Measurements from ENCODE around the gene CHRNB4. TPM values are rescaled to one million over a fixed set of nuclear protein-coding genes. Genes with fewer than 3 reads are reported as not detected.

Gene CHRNB4
- not detected in 2 replicates for total RNA-seq

DNA sequence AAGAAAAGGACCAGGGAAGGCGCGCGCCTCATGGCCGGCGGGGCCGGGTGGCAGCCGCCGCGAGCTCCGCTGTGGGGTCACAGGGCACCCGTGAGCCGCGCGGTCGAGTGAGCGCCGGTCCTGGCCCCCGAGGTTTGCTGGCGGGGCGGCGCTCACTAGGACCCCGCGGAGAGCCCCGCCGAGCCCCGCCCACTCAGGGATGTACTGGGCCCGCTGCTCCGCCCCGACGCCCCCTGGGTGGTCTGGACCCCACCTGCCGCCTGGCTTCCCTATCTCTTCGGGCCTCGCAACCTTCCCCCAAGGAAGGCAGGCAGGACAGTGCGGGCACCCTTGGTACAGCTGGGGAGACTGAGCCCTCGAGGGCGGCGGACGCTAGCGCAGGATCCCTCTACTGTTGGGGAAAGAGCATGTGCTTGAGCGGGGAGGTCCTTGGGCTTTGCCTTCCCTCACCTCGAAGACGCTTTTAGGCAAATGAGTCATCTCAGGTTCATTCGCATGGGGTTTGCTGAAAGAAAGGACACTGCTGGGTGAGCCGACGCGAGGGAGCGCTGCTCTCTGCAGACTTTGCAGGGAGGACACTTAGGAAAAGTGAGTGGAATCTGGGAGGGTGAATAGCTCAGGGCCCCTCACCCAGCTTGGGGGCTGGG is at the start of gene CHRNB4:
CHRNB4 (minus strand) TSS at position 109 of the 647 bp plus-strand sequence; CDS start at position 32, 77 bp downstream.

GRCh38 chr15:78620527-78621421 is 20.2 kb downstream of the CHRNB4 start, which contains the start of gene CHRNA3:
Gene CHRNA3, minus strand, starts transcription at chr15:78620996. Its CDS starts 202 bp downstream, at chr15:78620794.

Other genes with a start within 250 kb of the CHRNB4 start
- 10.3 and 11.9 TPM in 2 replicates for gene IREB2, start 203.0 kb downstream of the CHRNB4 start, total RNA-seq
- 4.0 and 6.1 TPM in 2 replicates for gene HYKK, start 133.6 kb downstream of the CHRNB4 start, total RNA-seq
- gene PSMA4, start 100.8 kb downstream of the CHRNB4 start, total RNA-seq, result 347 and 364 TPM in 2 replicates
- 3.9 and 7.2 TPM in 2 replicates for gene CHRNA5, start 75.7 kb downstream of the CHRNB4 start, total RNA-seq
- not detected in 2 replicates for gene CHRNA3, start 20.2 kb downstream of the CHRNB4 start, total RNA-seq
- gene ADAMTS7, start 170.3 kb upstream of the CHRNB4 start, total RNA-seq, result 15.2 and 17.3 TPM in 2 replicates
- 213 and 254 TPM in 2 replicates for gene MORF4L1, start 231.7 kb upstream of the CHRNB4 start, total RNA-seq